Fibroblast of skin of left biceps (primary cell): Measurements from ENCODE around the gene WDR74.
A peak's percentile ranks its signal among the peaks of the same experiment; 100 is the strongest.
"Not testable (repeated sequence)": the region's sequence is repeated elsewhere in the genome, so short reads cannot be mapped to it uniquely, and the experiment has no call there.

Source experiments
- DNase-seq, 2 experiments: peaks; one replicate each; pipeline ENCODE4 v3.0.0-alpha.2; 2013; ENCODE audit warnings: low read depth in 2 of 2

Gene WDR74

DNA sequence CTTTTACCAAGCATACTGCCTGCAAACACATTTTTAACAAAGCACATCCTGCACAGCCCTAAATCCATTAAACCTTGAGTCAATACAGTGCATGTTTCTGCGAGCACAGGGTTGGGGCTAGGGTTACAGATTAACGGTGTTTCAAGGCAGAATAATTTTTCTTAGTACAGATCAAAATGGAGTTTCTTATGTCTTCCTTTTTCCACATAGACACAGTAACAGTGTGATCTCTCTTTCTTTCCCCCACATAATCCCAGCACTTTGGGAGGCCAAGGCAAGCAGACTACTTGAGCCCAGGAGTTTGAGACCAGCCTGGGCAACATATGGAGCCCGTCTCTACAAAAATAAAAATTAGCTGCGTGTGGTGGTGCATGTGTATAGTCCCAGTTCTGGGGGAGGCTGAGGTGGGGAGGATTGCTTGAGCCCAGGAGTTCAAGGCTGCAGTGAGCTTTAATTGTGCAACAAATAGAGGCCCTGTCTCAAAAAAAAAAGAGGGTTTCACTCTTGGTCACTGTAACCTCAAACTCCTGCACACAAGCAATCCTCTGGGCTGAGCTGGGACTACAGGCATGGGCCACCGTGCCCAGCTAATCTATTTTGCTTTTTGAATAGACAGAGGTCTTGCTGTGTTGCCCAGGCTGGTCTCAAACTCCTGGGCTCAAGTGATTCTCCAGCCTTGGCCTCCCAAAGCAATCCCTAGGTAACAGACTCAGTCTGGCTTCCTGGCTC lies 21.6 kb upstream of the WDR74 start:
- DNase-seq = no peak

DNA sequence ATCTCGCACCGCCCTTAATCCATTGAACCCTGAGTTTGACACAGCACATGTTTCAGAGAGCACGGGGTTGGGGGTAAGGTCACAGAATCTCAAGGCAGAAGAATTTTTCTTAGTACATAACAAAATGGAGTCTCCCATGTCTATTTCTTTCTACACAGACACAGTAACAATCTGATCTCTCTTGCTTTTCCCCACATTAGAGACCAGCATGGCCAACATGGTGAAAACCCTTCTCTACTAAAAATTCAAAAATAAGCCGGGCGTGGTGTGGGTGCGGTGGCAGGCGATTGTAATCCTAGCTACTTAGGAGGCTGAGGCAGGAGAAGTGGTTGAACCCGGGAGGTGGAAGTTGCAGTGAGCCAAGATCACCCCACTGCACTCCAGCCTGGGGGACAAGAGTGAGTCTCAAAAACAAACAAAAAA lies 19.9 kb upstream of the WDR74 start:
- DNase-seq = not testable (repeated sequence)

GRCh38 chr11:62858201-62858600 lies 18.8 kb upstream of the WDR74 start:
- DNase-seq = no peak

DNA sequence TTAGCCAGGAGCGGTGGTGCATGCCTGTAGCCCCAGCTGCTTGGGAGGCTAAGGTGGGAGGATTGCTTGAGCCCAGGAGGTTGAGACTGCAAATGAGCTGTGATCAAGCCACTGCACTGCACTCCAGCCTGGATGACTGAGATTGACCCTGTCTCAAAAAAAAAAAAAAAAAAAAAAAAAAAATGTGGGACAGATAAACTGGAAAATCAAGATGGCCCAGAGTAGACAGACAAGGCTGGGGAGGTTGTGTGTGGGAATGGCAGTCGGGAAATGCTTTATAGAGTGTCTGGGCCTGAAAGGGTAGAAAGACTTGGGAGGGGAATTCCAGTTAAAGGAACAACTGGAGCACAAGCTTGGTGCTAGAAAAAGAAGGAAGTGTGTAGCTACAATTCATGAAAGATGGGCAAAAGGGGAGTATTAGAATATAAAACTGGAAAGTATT lies 18.2 kb upstream of the WDR74 start:
- no peak for DNase-seq

- DNase-seq = no peak
These were observed 17.0 kb upstream of the WDR74 start for GRCh38 chr11:62856333-62856895.

- peak; percentile 91 to 94 for DNase-seq
These were observed 16.4 kb upstream of the WDR74 start for GRCh38 chr11:62855571-62856332.

DNA sequence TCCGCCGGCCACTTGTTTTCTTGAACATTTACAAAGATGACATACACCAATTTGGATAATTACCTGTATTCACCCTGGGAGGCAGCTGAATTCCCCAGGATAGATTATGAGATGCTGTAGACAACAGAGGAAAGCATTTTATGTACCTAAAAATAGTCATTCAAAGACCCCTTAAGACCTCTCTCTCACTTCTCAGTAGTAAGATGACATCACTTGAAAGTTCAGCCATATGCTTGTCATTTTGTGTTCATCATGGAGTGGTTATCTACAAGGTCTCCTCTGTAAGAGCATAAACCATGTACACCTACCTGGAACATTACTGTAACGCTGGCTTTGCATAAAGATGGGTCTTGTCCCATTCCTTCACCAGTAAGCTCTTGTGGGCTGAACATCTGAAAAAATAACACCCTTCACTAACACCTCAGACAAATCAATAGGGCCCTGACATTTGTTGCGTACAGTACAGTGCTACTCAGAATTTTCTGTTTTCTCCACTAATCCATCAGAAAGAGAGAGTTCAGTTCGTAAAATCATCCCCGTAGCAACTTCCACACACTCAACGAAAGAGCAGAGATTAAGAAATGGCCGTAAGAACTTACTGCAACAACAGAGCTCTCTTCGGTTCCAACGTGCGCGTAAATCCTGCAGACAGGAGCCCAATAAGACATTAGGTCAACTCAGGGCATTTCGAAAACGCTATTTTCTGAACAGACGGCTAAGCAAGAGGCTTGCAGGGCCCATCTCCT lies 15.6 kb upstream of the WDR74 start:
- DNase-seq = no peak

- DNase-seq = no peak
These were observed 14.8 kb upstream of the WDR74 start for GRCh38 chr11:62854013-62854824.

DNA sequence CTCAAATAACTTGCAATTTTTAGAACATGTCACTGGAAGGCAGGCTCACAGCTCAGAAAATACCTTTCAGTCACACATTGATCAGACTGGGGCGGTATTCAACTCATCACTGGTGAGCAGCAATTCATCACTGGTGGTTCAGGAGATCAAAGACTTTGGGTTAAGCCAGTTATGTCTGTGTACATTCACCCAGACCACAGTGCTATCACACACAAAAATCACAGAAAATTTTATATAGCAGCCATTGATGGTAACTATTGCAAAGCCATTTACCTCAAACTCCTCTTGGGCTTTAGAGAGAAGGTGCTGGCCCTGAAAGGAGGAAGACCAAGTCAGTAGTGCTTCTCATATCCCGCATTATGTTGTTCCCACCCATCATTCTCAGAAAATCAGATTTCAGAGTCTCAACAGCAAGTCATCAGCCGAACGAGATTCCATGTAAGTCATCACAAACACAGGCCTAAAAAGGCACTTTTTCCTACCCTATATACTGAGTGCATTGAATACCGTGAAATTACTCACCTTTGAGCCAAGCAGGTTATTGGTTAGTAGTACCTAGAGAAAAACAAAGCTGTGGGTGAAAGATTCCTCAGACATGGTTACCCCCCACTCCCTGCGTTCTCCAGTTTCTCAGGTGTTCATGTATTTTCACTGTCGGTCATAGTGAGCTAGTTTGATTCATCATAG lies 14.0 kb upstream of the WDR74 start:
- DNase-seq = no peak

- DNase-seq = no peak
These were observed 13.3 kb upstream of the WDR74 start for GRCh38 chr11:62852523-62853188.

GRCh38 chr11:62851807-62852522 lies 12.6 kb upstream of the WDR74 start:
- DNase-seq = no peak

DNA sequence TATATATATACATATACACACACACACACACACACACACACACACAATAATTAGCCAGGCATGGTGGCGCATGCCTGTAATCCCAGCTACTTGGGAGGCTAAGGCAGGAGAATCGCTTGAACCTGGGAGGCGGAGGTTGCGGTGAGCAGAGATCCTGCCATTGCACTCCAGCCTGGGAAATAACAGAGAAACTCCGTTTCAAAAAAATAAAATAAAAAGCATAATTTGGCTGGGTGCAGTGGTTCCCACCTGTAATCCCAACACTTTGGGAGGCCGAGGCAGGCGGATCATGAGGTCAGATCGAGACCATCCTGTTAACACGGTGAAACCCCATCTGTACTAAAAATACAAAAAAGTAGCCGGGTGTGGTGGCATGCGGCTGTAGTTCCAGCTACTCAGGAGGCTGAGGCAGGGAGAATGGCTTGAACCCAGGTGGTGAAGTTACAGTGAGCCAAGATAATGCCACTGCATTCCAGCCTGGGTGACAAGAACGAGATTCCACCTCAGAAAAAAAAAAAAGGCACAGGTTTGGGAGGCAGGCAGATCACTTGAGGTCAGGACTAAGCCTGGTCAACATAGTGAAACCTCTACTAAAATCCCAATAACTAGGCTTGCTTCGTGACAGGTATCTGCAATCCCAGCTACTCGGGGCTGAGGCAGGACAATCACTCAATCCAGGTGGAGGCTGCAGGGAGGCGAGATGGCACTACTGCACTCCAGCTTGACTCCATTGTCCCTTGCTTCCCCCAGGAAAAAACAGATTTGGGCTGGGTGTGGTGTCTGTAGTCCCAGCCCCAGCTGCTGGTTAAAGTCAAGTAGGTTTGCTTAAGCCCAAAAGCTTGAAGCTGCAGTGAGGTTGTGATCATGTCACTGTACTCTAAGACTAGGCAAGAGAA lies 11.8 kb upstream of the WDR74 start:
- DNase-seq = no peak

DNA sequence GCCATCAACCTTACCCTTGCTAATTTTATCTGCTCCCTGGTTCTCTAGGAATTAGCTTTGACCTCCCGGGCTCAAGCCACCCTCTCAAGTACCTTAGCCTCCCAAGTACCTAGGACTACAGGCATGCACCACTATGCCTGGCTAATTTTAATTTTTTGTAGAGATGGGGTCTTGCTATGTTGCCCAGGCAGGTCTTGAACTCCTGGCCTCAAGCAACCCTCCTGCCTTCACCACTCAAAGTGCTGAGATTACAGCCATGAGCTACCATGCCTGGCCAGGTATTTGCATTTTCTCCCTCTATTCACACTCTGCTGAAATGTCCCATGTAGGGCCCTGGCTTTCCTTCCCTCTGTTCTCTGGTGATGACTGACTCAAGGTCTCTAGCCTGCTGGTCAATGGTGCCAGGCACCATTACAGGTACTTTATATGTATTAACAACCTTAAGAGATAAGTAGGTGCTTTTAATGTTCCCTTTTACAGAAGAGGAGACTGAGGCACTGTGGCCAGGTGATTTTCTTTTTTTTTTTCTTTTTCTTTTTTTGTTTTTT lies 8.5 kb upstream of the WDR74 start:
- DNase-seq = no peak

GRCh38 chr11:62846177-62846576 lies 6.8 kb upstream of the WDR74 start:
- DNase-seq = no peak

GRCh38 chr11:62844154-62844553 lies 4.8 kb upstream of the WDR74 start:
- no peak for DNase-seq

GRCh38 chr11:62843466-62843865 lies 4.1 kb upstream of the WDR74 start:
- DNase-seq = no peak

GRCh38 chr11:62842891-62843290 lies 3.5 kb upstream of the WDR74 start:
- DNase-seq = not testable (repeated sequence)

DNA sequence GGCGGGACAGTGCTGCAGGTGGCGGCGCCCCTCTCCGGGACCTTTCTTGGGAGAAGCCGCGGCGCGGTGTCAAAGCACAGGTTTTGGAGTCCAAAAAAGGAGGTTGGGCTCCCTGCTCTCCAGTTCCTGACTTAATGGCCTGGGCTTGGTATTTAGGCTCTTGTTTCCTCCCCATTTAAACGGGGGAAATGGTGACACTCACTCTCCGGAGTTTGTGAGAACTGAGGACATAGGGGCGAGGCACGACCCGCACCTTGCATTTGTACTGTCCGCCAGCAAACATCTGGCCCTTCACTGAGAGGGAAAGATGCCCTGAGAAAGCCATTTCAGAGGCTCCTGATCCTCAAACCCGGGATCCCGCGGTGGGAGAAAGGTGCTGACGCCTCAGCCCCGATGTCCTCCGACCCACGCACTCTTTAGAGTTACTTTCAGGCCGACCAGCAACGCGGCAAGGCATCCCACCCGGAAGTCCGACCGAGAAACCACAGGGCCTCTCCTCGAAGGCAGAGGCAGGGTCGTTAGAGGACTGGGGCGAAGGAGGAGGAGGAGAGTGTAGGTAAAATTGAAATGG lies 2.9 kb upstream of the WDR74 start:
- no peak for DNase-seq
